Heart left ventricle (tissue), 16 donors: ENCODE data around the gene RCVRN. TPM values are rescaled to one million over a fixed set of nuclear protein-coding genes. Genes with fewer than 3 reads are reported as not detected.

Experiments
- ATAC-seq, 4 donors: fragments of 200-7000 bp; cut with Tn5 transposase; one replicate each; pipeline ENCODE4 v1.9.1; 2020 to 2022; ENCODE audit warnings: moderate library complexity in 4 of 4, mild to moderate bottlenecking in 3 of 4, moderate number of reproducible peaks in 1 of 4
- DNase-seq, 5 donors: peaks; one replicate each; pipeline ENCODE4 v3.0.0-alpha.2; 2020
- H3K27ac ChIP-seq, 12 donors: fragments of 200-600 bp; sonication (generic) in 4 of 12; one replicate each; pipeline versions ENCODE4 v1.5.0 to v1.8.0; 2016 to 2022; ENCODE audit warnings: mild to moderate bottlenecking in 2 of 12
- H3K27me3 ChIP-seq, 9 donors: fragments of 200-600 bp; sonication (generic) in 2 of 9; one replicate each; pipeline versions ENCODE4 v1.5.1 to v1.8.0; 2016 to 2022; ENCODE audit warnings: mild to moderate bottlenecking in 3 of 9
- H3K36me3 ChIP-seq, 9 donors: fragments of 200-600 bp; sonication (generic) in 2 of 9; one replicate each; pipeline versions ENCODE4 v1.5.0 to v1.8.0; 2018 to 2022; ENCODE audit warnings: mild to moderate bottlenecking in 2 of 9
- H3K4me1 ChIP-seq, 12 donors: fragments of 200-600 bp; sonication (generic) in 4 of 12; one replicate each; pipeline versions ENCODE4 v1.5.0 to v1.8.0; 2016 to 2022; ENCODE audit warnings: mild to moderate bottlenecking in 3 of 12
- H3K4me3 ChIP-seq, 12 donors: fragments of 200-600 bp; sonication (generic) in 4 of 12; one replicate each; pipeline versions ENCODE4 v1.5.0 to v1.8.0; 2017 to 2022; ENCODE audit warnings: mild to moderate bottlenecking in 9 of 12, moderate library complexity in 4 of 12
- H3K9me3 ChIP-seq, 12 donors: fragments of 200-600 bp; sonication (generic) in 4 of 12; one replicate each; pipeline versions ENCODE4 v1.5.0 to v1.8.0; 2016 to 2022; ENCODE audit warnings: mild to moderate bottlenecking in 1 of 12
- POLR2A ChIP-seq, 2 donors: fragments of 450-650 bp; IDR thresholded peaks; one replicate each; pipeline ENCODE4 v1.6.1; 2017; ENCODE audit warnings: antibody characterized with exemption in 2 of 2, mild to moderate bottlenecking in 2 of 2, moderate library complexity in 2 of 2
- WGBS, 4 donors: extraction: QIAGEN DNeasy Blood & Tissue Kit in 2 of 4; methylation state at CpG; one replicate each; pipeline versions ENCODE4 v1.1.5 to v1.1.7; 2013 to 2018; 5-methylcytosine and 5-hydroxymethylcytosine counted together
- intact Hi-C, 10 donors: fragments of 100-400 bp; cut with DNase I; formaldehyde crosslinking; loops; one replicate each; pipeline versions ENCODE4 v1.11.1 to v1.14.2; 2022
- polyA plus RNA-seq, 2 donors: library from polyadenylated mRNA; stranded (reverse); fragments of 200-250 nt; gene quantifications; one replicate each; pipeline ENCODE4 v1.2.3, GENCODE V29; 2013
- total RNA-seq, 9 donors: library from RNA; depleted of rRNA in 2 of 9; stranded (reverse); fragments of >200 nt in 2 of 9; fragmentation: NEBNext Ultra II Directional in 3 of 9; extraction: Animal tissue kit (Norgen Biotek cat#: 25700) in 3 of 9; gene quantifications; one replicate each; pipeline versions ENCODE4 v1.1.0 to v1.2.4, GENCODE V29; 2016 to 2023
- TF ChIP-seq, protein P1 (sequence below), 12 donors: fragments of 200-600 bp; sonication (generic) in 4 of 12; IDR thresholded peaks; one replicate each; pipeline versions ENCODE4 v1.5.0 to v1.8.0; 2018 to 2022; ENCODE audit warnings: antibody characterized with exemption in 12 of 12, mild to moderate bottlenecking in 5 of 12
- donor health status: ischemic (EF 13 %, LVEDD 7.1; RV severe dilation, severe dysfunction).
- donor health status: healthy with polysubstance abuse.
- donor health status: DM: no; HTN: yes; CAD: no.
- donor health status: DM: no; HTN: no; CAD: no.
- donor health status: ischemic (EF 25% LVEDD 6.9; RV normal size, moderate dysfunction).
- donor health status: ischemic (EF 25% LVEDD 5.7; RV mildly dilated, moderate dysfunction).
- donor health status: healthy.
- donor health status: DM: yes; HTN: yes; CAD: no.
- donor health status: ischemic (EF 35%, LVEDD 5.7; RV mildly dilated, moderate dysfunction).
- donor health status: nonischemic (EF 11% LVEDD 7.7; RV severe dilation, severe dysfunction).
- donor health status: DM: yes; HTN: yes; CAD: no.
- donor health status: PGD.
- donor health status: ischemic (EF 29% LVEDD 5.4; RV normal size, mild dysfunction).
- donor health status: nonischemic (EF 23%, LVEDD 6.1; RV moderate dilation, normal function).

RCVRN gene
- total and polyA plus RNA-seq, 11 donors, result 0.09 to 1.2 (median 0.19) TPM; not detected in 2

DNA sequence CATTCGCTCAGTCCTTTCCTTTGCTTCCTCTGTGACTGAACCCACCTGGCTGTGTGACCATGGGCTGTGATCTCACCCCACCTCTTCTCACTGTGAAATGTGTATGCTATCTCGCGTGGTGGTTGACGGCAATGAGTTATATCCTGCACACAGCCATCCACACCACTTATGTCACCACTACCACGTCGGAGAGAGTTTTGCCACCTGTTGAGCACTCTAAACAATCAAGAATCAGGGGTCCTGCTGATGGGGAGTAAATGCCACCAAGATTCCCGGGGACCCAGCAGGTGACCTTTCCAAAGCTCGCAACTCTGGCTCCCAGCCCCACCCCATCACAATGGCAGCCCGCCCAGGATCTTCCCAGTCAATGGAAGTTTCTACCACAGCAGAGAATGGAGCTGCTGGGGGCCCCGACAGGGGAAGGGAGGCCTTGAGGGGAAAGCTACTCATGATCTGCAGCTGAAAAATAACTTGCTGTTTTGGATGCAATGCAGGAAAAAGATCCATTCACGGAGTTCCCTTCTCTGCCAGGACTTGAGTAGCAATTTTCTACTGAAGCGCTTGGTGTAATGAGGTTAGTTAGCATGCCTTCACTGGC lies 26.2 kb upstream of the RCVRN start:
- Histone ChIP-seq H3K27me3 (no peaks in the 10 kb centered on the region), H3K27ac (peak overlapping the region in 1 of 12 donors; percentile 53), H3K4me3 (no peak overlapping the region), H3K36me3 (peaks cover 0 to 51% (median 12%) of the 10 kb centered on the region in 9 donors), H3K9me3 (no peaks in the 10 kb centered on the region), H3K4me1 (peaks cover 0 to 13% (median 0%) of the 10 kb centered on the region in 12 donors)
- intact Hi-C loops, result no loop called here
- ATAC-seq (no peak), DNase-seq (peak in 2 of 5 donors; percentile 10 to 27)
- WGBS, 4 donors, result 56 to 73% (median 71%) methylated on average over 11 to 12 of the region's 12 CpGs
- no peak for TF ChIP-seq POLR2A (IDR thresholded peaks at IDR 0.05)
- TF ChIP-seq, protein P1, sequence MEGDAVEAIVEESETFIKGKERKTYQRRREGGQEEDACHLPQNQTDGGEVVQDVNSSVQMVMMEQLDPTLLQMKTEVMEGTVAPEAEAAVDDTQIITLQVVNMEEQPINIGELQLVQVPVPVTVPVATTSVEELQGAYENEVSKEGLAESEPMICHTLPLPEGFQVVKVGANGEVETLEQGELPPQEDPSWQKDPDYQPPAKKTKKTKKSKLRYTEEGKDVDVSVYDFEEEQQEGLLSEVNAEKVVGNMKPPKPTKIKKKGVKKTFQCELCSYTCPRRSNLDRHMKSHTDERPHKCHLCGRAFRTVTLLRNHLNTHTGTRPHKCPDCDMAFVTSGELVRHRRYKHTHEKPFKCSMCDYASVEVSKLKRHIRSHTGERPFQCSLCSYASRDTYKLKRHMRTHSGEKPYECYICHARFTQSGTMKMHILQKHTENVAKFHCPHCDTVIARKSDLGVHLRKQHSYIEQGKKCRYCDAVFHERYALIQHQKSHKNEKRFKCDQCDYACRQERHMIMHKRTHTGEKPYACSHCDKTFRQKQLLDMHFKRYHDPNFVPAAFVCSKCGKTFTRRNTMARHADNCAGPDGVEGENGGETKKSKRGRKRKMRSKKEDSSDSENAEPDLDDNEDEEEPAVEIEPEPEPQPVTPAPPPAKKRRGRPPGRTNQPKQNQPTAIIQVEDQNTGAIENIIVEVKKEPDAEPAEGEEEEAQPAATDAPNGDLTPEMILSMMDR (IDR thresholded peaks at IDR 0.05), result no peak

DNA sequence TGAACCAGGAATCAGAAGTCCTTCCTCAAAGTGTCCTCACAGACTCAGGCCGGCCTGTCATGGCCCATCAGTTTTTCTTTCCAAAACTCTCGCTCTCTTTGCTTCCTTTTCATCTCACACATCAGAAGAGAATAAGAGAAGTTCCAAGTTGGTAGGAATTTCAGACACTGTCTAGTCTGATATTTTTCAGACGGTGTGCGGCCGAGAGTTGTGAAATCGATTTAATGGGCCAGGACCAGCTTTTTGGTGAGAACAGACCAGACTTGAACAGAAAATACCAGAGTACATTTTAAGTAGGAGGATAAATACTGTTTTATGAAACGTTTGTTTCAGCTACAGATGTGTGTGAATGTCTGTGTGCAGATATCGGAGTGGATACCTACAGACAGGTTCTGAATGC lies 24.8 kb upstream of the RCVRN start:
- peak in 2 of 5 donors; percentile 11 to 26 for DNase-seq
- TF ChIP-seq POLR2A (IDR thresholded peaks at IDR 0.05), result no peak
- TF ChIP-seq, protein P1 (IDR thresholded peaks at IDR 0.05), result no peak
- H3K4me3 ChIP-seq, result no peak overlapping the region
- peak overlapping the region in 2 of 12 donors; percentile 14 to 53 for H3K27ac ChIP-seq
- H3K4me1 ChIP-seq, result peaks cover 0 to 13% (median 0%) of the 10 kb centered on the region in 12 donors
- WGBS, 4 donors, result 72 to 87% (median 75%) methylated on average over 8 of the region's 8 CpGs
- peaks cover 0 to 65% (median 13%) of the 10 kb centered on the region in 9 donors for H3K36me3 ChIP-seq
- no peaks in the 10 kb centered on the region for H3K9me3 ChIP-seq
- no peaks in the 10 kb centered on the region for H3K27me3 ChIP-seq
- peak in 2 of 4 donors; percentile 36 to 72 for ATAC-seq
- intact Hi-C loops, result loop anchor here in 9 of 10 donors (5.0 to 10.0 kb wide), 9 partner anchors 195 to 685 kb away; no protein-coding TSS in a partner anchor

DNA sequence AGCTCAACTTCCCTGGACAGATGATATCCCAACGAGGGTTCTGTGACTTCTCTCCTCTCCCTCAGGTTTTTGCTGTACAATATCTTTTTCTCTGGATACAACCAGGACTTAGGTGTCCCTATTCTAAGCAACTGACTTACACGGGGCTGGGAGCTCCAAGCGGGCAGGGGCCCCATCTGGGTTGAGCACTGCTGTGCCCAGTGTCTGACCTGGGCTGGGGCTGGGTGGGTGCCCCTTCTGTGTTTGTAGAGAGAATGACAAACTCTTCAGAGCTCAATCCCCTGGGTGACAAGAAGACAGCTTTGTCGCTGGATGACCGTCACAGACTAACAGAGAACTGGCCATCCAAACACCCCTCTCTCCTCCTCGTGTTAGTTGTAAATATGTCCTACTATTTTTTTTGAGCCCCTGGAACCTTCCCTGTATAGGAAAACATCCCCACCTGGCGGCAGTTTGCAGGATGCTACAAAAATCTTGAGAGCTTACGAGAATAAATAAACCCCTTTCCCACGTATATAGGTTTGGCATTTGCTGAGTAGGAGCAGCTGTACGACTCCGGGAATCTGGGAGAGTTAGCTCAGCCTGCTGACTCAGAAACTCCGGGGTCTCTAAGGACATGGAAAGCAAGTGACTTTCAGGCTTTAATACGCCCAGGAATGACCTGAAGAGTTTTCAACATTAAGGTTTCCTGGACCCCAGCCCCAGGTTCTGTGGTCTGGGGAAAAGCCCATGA lies 23.7 kb upstream of the RCVRN start:
- DNase-seq (peak in 2 of 5 donors; percentile 19 to 55), ATAC-seq (peak in 3 of 4 donors; percentile 16 to 79 (median 29))
- H3K27me3 ChIP-seq, result no peaks in the 10 kb centered on the region
- peaks cover 0 to 13% (median 0%) of the 10 kb centered on the region in 12 donors for H3K4me1 ChIP-seq
- H3K4me3 ChIP-seq, result no peak overlapping the region
- peak overlapping the region in 5 of 12 donors; percentile 29 to 43 (median 34) for H3K27ac ChIP-seq
- no peaks in the 10 kb centered on the region for H3K9me3 ChIP-seq
- TF ChIP-seq, protein P1 (IDR thresholded peaks at IDR 0.05), result peak in 7 of 12 donors; percentile 15 to 40 (median 36)
- TF ChIP-seq POLR2A (IDR thresholded peaks at IDR 0.05), result no peak
- WGBS, 4 donors, result 41 to 56% (median 50%) methylated on average over 13 of the region's 13 CpGs
- intact Hi-C loops, result loop anchor here in 9 of 10 donors (5.0 to 10.0 kb wide), 9 partner anchors 196 to 686 kb away; no protein-coding TSS in a partner anchor
- peaks cover 0 to 64% (median 13%) of the 10 kb centered on the region in 9 donors for H3K36me3 ChIP-seq
